ENCODE results near the gene PBOV1.

PBOV1 gene

DNA sequence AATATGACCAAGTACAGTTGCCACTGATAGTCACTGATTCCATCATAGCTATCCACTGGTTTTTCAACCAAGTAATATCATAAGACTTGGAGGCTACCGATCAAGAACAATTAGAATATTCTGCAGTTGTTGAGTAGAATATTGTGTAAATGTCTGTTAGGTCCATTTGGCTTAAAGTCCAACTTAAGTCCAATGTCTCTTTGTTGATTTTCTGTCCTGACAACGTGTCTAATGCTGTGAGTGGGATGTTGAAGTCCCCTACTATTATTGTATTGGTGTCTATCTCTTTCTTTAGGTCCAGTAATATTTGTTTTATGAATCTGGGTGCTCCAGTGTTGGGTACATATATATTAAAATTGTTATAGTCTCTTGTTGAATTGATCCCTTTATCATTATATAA, 42.7 kb downstream of the PBOV1 start:
- Histone ChIP-seq H3K27me3 (ENCODE audit: insufficient read depth, low read depth) (no peaks in the 10 kb centered on the region), H3K4me2 (no peak overlapping the region), H3K79me2 (ENCODE audit: insufficient read depth, low read depth) (no peaks in the 10 kb centered on the region), H4K20me1 (ENCODE audit: insufficient read depth) (no peaks in the 10 kb centered on the region), H3K27ac (no peak overlapping the region), H3K4me3 (IDR thresholded peaks at IDR 0.05; ENCODE audit: insufficient read depth, low read depth, low read length) (no peak overlapping the region), H3K4me1 (ENCODE audit: low read depth, poor library complexity, severe bottlenecking) (no peaks in the 10 kb centered on the region), H3K9ac (no peak overlapping the region), H3K36me3 (ENCODE audit: insufficient read depth) (no peaks in the 10 kb centered on the region), H2AFZ (ENCODE audit: low read depth) (no peak overlapping the region)
- TF ChIP-seq, protein P1, sequence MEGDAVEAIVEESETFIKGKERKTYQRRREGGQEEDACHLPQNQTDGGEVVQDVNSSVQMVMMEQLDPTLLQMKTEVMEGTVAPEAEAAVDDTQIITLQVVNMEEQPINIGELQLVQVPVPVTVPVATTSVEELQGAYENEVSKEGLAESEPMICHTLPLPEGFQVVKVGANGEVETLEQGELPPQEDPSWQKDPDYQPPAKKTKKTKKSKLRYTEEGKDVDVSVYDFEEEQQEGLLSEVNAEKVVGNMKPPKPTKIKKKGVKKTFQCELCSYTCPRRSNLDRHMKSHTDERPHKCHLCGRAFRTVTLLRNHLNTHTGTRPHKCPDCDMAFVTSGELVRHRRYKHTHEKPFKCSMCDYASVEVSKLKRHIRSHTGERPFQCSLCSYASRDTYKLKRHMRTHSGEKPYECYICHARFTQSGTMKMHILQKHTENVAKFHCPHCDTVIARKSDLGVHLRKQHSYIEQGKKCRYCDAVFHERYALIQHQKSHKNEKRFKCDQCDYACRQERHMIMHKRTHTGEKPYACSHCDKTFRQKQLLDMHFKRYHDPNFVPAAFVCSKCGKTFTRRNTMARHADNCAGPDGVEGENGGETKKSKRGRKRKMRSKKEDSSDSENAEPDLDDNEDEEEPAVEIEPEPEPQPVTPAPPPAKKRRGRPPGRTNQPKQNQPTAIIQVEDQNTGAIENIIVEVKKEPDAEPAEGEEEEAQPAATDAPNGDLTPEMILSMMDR (conservative IDR thresholded peaks at IDR 0.05; ENCODE audit: low read depth, low read length) = no peak

Data from KMS-11 (cell line).